Measurements from ENCODE around the gene CXCR5.

Gene CXCR5

DNA sequence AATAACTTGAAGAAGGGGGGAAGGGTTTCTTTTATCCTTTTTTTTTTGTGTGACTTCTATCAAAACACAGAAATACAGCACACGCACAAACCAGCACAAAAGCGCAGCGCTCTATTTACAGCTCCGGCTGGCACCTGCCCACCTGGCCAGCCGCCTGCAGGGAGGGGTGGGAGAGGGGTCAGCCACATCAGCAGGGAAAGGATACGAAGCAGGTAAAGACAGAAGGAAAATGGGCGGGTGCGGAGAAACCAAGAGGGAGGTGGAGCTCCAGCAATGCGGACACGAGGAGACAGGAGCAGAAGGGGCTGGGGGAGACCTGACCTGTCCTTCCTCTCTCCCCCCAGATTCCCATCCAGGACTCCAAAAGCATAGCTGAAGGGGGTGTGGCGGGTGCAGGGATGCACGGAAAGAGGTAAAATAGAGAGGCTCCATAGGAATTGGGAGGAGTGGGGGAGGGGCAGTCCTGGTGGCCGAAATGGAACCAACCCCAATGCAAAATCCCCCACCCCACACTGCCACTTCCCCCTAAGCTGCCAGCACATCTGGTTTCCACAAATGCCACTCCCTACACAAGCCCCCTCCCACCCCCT, 14.1 kb downstream of the CXCR5 start:
- DNase-seq (ENCODE audit: low read depth, low spot score), result no peak
- WGBS (ENCODE audit: insufficient coverage, insufficient read length), result no CpG with 5 or more reads among the region's 13 CpGs
- Histone ChIP-seq H3K36me3 (ENCODE audit: control insufficient read depth, insufficient read depth, low read length) (peaks cover 32% of the 10 kb centered on the region), H3K27ac (ENCODE audit: low read length) (no peak overlapping the region), H3K27me3 (ENCODE audit: control insufficient read depth, insufficient read depth, low read length) (no peaks in the 10 kb centered on the region), H3K9me3 (ENCODE audit: control insufficient read depth, insufficient read depth, low read length) (no peaks in the 10 kb centered on the region), H3K4me1 (ENCODE audit: control insufficient read depth, insufficient read depth, low read length) (peaks cover 16% of the 10 kb centered on the region), H3K4me3 (ENCODE audit: low read length) (no peak overlapping the region)

GRCh38 chr11:118898400-118899295, 15.0 kb downstream of the CXCR5 start:
- no peak overlapping the region for H3K4me3 ChIP-seq (ENCODE audit: low read length)
- no peaks in the 10 kb centered on the region for H3K9me3 ChIP-seq (ENCODE audit: control insufficient read depth, insufficient read depth, low read length)
- no peaks in the 10 kb centered on the region for H3K27me3 ChIP-seq (ENCODE audit: control insufficient read depth, insufficient read depth, low read length)
- no peak overlapping the region for H3K27ac ChIP-seq (ENCODE audit: low read length)
- WGBS (ENCODE audit: insufficient coverage, insufficient read length), result no CpG with 5 or more reads among the region's 35 CpGs
- peaks cover 41% of the 10 kb centered on the region for H3K36me3 ChIP-seq (ENCODE audit: control insufficient read depth, insufficient read depth, low read length)
- peaks cover 16% of the 10 kb centered on the region for H3K4me1 ChIP-seq (ENCODE audit: control insufficient read depth, insufficient read depth, low read length)
- DNase-seq (ENCODE audit: low read depth, low spot score), result no peak

GRCh38 chr11:118899296-118899688, 15.6 kb downstream of the CXCR5 start:
- no peaks in the 10 kb centered on the region for H3K9me3 ChIP-seq (ENCODE audit: control insufficient read depth, insufficient read depth, low read length)
- DNase-seq (ENCODE audit: low read depth, low spot score), result no peak

GRCh38 chr11:118899706-118900360, 16.1 kb downstream of the CXCR5 start:
- H3K4me1 ChIP-seq (ENCODE audit: control insufficient read depth, insufficient read depth, low read length), result peaks cover 16% of the 10 kb centered on the region
- H3K27ac ChIP-seq (ENCODE audit: low read length), result no peak overlapping the region
- no CpG with 5 or more reads among the region's 21 CpGs for WGBS (ENCODE audit: insufficient coverage, insufficient read length)

More at GRCh38 chr11:118899296-118899688, 15.6 kb downstream of the CXCR5 start:
- no CpG with 5 or more reads among the region's 6 CpGs for WGBS (ENCODE audit: insufficient coverage, insufficient read length)
- no peak overlapping the region for H3K27ac ChIP-seq (ENCODE audit: low read length)
- no peak overlapping the region for H3K4me3 ChIP-seq (ENCODE audit: low read length)
- peaks cover 16% of the 10 kb centered on the region for H3K4me1 ChIP-seq (ENCODE audit: control insufficient read depth, insufficient read depth, low read length)
- H3K27me3 ChIP-seq (ENCODE audit: control insufficient read depth, insufficient read depth, low read length), result no peaks in the 10 kb centered on the region
- H3K36me3 ChIP-seq (ENCODE audit: control insufficient read depth, insufficient read depth, low read length), result peaks cover 42% of the 10 kb centered on the region

DNA sequence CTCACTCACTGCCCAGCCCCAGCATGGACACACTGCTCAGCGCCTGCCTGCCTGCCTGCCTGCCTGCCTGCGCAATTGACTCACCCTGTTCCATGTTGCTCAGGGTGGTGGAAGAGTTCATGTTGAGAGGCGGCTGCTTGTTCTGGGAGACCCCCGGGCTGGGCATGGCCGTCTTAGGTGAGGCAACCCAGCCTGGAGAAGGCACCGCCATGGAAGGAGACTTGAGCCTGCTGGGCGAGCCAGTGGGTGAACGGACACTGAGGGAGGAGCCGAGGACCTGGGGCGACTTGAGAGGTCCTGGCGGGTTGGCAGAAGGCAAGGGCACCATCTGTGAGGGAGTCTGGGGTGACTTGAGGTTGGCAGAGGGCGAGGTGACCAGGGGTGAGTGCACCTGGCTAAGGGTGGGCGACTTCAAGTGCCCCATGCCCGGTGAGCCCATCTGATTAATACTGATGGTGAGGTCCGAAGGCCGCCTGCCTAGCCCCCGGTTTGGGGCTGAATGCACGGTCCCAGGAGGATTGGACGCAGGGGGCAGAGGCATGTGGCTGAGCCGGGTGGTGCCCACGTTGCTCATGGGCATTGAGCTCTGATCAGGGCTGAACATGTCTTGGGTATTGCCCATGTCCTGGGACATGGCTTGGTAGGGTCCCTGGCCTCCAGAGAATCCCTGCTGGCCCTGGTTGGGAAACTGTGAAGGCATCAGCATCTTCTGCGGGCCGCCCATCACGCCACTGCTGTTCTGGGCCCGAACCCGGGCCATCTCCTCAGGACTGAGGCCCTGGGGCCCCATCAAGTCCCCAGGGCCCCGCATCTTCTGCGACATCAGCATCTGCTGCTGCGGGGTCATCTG, 17.1 kb downstream of the CXCR5 start:
- DNase-seq (ENCODE audit: low read depth, low spot score), result no peak
- H3K36me3 ChIP-seq (ENCODE audit: control insufficient read depth, insufficient read depth, low read length), result peaks cover 44% of the 10 kb centered on the region
- no peak overlapping the region for H3K27ac ChIP-seq (ENCODE audit: low read length)
- no CpG with 5 or more reads among the region's 29 CpGs for WGBS (ENCODE audit: insufficient coverage, insufficient read length)
- peaks cover 14% of the 10 kb centered on the region for H3K4me1 ChIP-seq (ENCODE audit: control insufficient read depth, insufficient read depth, low read length)
- no peaks in the 10 kb centered on the region for H3K27me3 ChIP-seq (ENCODE audit: control insufficient read depth, insufficient read depth, low read length)
- H3K9me3 ChIP-seq (ENCODE audit: control insufficient read depth, insufficient read depth, low read length), result no peaks in the 10 kb centered on the region
- no peak overlapping the region for H3K4me3 ChIP-seq (ENCODE audit: low read length)

More at GRCh38 chr11:118899706-118900360, 16.1 kb downstream of the CXCR5 start:
- no peaks in the 10 kb centered on the region for H3K9me3 ChIP-seq (ENCODE audit: control insufficient read depth, insufficient read depth, low read length)
- no peak for DNase-seq (ENCODE audit: low read depth, low spot score)
- peaks cover 44% of the 10 kb centered on the region for H3K36me3 ChIP-seq (ENCODE audit: control insufficient read depth, insufficient read depth, low read length)
- no peaks in the 10 kb centered on the region for H3K27me3 ChIP-seq (ENCODE audit: control insufficient read depth, insufficient read depth, low read length)
- H3K4me3 ChIP-seq (ENCODE audit: low read length), result no peak overlapping the region

DNA sequence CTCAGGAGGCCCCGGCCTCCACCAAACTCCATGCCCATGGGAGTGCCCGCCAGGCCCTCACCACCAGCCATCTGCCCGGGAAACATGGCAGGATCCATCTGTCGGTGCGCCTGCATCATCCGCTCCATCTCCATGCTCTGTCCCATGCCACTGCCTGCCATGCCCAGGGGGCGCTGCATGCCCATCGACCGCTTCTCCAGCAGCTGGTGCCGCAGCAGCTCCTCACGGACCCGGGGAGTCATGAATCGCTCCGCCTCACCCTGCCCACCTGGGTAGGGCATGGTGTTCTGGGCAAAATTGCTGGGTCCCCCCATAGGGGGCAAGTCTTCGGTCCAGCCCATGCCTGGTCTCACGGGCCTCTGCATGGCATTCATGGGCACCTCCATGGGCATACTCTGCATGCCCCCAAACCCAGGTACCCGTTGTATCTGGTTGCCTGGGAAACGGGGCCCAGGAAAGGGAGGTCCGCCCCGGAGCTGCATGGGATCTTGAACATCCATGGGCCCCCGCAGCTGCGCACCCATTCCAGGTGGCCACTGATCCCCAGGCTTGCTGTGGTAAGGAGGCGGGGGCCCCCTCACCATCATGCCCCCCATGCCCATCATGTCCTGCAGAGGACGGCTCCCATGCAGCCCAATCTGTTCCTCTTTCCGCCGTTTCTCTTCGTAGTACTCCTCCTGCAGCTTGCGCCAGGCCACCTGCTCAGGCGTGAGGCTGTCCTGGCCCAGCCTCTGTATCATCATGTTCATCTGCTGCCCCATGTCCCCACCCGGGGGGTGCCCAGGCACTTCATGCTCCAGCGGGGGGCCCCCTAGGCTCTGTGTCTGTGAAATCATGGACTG, 18.0 kb downstream of the CXCR5 start:
- H3K27ac ChIP-seq (ENCODE audit: low read length), result no peak overlapping the region
- H3K27me3 ChIP-seq (ENCODE audit: control insufficient read depth, insufficient read depth, low read length), result no peaks in the 10 kb centered on the region
- no peak overlapping the region for H3K4me3 ChIP-seq (ENCODE audit: low read length)
- peaks cover 12% of the 10 kb centered on the region for H3K4me1 ChIP-seq (ENCODE audit: control insufficient read depth, insufficient read depth, low read length)
- no peaks in the 10 kb centered on the region for H3K9me3 ChIP-seq (ENCODE audit: control insufficient read depth, insufficient read depth, low read length)
- peaks cover 44% of the 10 kb centered on the region for H3K36me3 ChIP-seq (ENCODE audit: control insufficient read depth, insufficient read depth, low read length)
- no peak for DNase-seq (ENCODE audit: low read depth, low spot score)
- WGBS (ENCODE audit: insufficient coverage, insufficient read length), result no CpG with 5 or more reads among the region's 31 CpGs

GRCh38 chr11:118902336-118903203, 18.9 kb downstream of the CXCR5 start:
- Histone ChIP-seq H3K27me3 (ENCODE audit: control insufficient read depth, insufficient read depth, low read length) (no peaks in the 10 kb centered on the region), H3K36me3 (ENCODE audit: control insufficient read depth, insufficient read depth, low read length) (peaks cover 44% of the 10 kb centered on the region), H3K9me3 (ENCODE audit: control insufficient read depth, insufficient read depth, low read length) (no peaks in the 10 kb centered on the region), H3K4me3 (ENCODE audit: low read length) (no peak overlapping the region), H3K27ac (ENCODE audit: low read length) (no peak overlapping the region), H3K4me1 (ENCODE audit: control insufficient read depth, insufficient read depth, low read length) (peaks cover 13% of the 10 kb centered on the region)
- no CpG with 5 or more reads among the region's 37 CpGs for WGBS (ENCODE audit: insufficient coverage, insufficient read length)
- no peak for DNase-seq (ENCODE audit: low read depth, low spot score)

DNA sequence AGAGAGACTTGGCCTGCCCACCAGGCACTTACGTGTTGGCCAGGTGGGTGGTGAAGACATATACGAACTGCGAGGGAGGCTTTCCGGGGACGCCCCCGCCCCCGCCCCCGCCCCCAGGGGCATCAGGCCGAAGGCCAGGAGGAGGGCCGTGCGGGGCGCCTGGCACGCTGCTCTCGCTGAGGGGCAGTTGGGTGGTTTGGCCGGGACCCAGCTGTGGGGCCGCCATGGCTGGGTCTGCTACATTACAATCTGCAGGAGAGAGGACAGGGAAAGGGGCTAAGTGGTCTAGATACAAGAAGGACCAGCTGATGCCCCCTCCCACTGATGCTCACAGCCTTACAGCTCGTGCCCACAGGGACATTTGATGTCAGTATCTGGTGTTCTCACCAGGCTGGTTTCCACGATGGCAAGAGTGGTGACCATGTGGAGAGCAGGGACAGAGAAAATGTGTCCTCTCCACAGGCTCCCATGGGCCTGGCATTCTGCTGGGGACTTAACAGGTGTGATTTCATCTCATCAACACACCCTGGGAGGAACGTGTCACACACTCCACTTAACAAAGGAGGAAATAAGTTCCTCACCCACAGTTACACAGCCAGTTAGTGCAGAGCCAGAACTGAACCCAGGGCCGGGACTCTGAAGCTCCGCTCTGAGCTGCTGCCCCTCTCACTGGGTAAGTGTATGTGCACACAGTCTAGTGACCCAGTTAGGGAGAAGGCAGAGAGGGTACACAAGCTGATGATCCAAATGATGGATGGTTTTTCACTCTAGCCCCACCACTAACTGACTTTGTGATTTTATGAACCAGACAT, 19.7 kb downstream of the CXCR5 start:
- Histone ChIP-seq H3K4me1 (ENCODE audit: control insufficient read depth, insufficient read depth, low read length) (peaks cover 14% of the 10 kb centered on the region), H3K36me3 (ENCODE audit: control insufficient read depth, insufficient read depth, low read length) (peaks cover 44% of the 10 kb centered on the region), H3K27me3 (ENCODE audit: control insufficient read depth, insufficient read depth, low read length) (no peaks in the 10 kb centered on the region), H3K27ac (ENCODE audit: low read length) (no peak overlapping the region), H3K9me3 (ENCODE audit: control insufficient read depth, insufficient read depth, low read length) (no peaks in the 10 kb centered on the region), H3K4me3 (ENCODE audit: low read length) (no peak overlapping the region)
- DNase-seq (ENCODE audit: low read depth, low spot score), result no peak
- WGBS (ENCODE audit: insufficient coverage, insufficient read length), result no CpG with 5 or more reads among the region's 21 CpGs
